Measurements from ENCODE around the gene SLC25A13. TPM values are rescaled to one million over a fixed set of nuclear protein-coding genes. Genes with fewer than 3 reads are reported as not detected.

Gene SLC25A13
- total RNA-seq, 1 donor from 2014 or later = 44.0 TPM

DNA sequence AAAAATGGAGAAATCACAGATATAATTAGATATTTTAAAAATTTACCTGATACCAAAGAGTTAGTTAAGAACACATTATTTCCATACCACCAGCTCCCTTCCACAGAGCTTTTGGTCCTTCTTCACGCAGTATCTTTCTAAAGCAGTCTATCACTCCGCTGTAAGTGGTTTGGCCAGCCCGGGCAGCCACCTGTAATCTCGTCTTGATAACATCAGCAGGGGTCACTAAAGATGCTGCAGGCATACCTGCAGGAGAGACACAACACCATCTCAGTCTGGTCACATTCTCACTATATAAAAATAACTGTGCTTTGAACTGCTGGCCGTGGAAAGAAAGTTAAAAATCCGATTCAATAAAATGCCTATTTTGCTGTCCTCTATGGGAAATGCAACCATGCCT, 200.1 kb downstream of the SLC25A13 start:
- Histone ChIP-seq H3K36me3 (ENCODE audit: control insufficient read depth, insufficient read depth, low read length) (peaks cover 1% of the 10 kb centered on the region), H3K27me3 (ENCODE audit: control insufficient read depth, insufficient read depth, low read length) (no peaks in the 10 kb centered on the region), H3K4me3 (ENCODE audit: low read depth, low read length) (no peak overlapping the region)
- DNase-seq (ENCODE audit: low read depth) = no peak
- TF ChIP-seq CTCF (IDR thresholded peaks at IDR 0.05; ENCODE audit: insufficient read depth, low read length, poor library complexity, severe bottlenecking) = no peak

DNA sequence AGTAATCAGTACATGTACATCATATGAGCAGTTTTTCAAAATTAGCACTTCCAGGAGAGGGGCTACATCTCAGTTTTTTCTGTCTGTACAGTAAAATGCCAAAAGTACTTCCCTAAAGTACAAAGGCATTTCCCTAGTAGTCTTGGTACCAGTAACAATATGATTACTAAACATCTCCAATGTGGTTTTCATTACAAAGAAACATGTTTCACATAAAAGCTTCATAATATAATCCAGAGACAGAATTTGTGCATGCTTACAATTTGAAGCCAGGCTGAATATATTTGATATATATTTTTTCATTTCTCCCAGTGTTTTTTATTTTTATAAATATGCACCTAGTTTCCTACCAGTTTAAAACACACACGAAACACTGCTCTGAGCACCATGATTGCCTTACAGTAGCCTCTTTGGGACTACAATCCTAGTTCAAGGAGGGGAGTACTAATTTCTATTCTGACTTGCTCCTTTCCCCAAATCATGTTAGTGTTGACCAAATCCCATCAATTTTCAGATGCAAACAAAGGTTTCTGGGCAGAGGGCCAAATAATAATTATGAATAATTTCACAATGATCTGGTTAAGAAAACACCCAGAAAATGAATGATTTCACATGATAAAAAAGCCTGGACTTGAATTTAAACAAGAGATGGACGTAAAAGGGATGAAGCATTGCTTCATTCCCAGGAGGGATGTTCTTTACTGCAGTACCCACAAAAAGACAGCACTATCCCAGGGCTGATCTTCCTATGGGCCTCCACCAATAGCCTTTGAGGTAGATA, 201.3 kb downstream of the SLC25A13 start:
- H3K36me3 ChIP-seq (ENCODE audit: control insufficient read depth, insufficient read depth, low read length) = peaks cover 1% of the 10 kb centered on the region
- no peak for TF ChIP-seq CTCF (IDR thresholded peaks at IDR 0.05; ENCODE audit: insufficient read depth, low read length, poor library complexity, severe bottlenecking)
- no peak overlapping the region for H3K4me3 ChIP-seq (ENCODE audit: low read depth, low read length)
- no peak for DNase-seq (ENCODE audit: low read depth)
- H3K27me3 ChIP-seq (ENCODE audit: control insufficient read depth, insufficient read depth, low read length) = no peaks in the 10 kb centered on the region

GRCh38 chr7:96118449-96119001, 203.4 kb downstream of the SLC25A13 start:
- no peak overlapping the region for H3K4me3 ChIP-seq (ENCODE audit: low read depth, low read length)
- TF ChIP-seq CTCF (IDR thresholded peaks at IDR 0.05; ENCODE audit: insufficient read depth, low read length, poor library complexity, severe bottlenecking) = no peak

DNA sequence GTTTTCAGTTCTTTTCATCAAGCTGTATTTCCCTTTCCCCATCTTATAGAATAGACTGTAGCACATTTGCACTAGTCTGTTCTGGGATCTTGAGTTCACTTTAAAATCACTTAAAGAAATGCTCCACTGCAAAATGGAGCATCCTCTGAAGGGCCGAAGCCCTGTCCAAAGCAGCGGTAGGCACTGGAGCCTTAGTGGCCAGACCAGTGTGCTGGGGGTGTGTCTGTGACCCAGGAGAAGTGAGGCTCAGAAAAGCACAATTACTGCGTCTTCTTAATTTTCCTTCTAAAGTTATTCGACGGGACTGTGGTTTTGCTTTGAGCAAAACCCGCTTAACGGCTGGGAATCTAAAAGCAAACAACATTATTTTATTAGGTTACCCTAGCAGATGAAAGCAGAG, 205.7 kb downstream of the SLC25A13 start:
- H3K27me3 ChIP-seq (ENCODE audit: control insufficient read depth, insufficient read depth, low read length) = no peaks in the 10 kb centered on the region
- no peak for TF ChIP-seq CTCF (IDR thresholded peaks at IDR 0.05; ENCODE audit: insufficient read depth, low read length, poor library complexity, severe bottlenecking)
- DNase-seq (ENCODE audit: low read depth) = no peak
- H3K36me3 ChIP-seq (ENCODE audit: control insufficient read depth, insufficient read depth, low read length) = peaks cover 1% of the 10 kb centered on the region
- no peak overlapping the region for H3K4me3 ChIP-seq (ENCODE audit: low read depth, low read length)

More at GRCh38 chr7:96118449-96119001, 203.4 kb downstream of the SLC25A13 start:
- Histone ChIP-seq H3K27me3 (ENCODE audit: control insufficient read depth, insufficient read depth, low read length) (no peaks in the 10 kb centered on the region), H3K36me3 (ENCODE audit: control insufficient read depth, insufficient read depth, low read length) (peaks cover 1% of the 10 kb centered on the region)
- no peak for DNase-seq (ENCODE audit: low read depth)

- no peak for DNase-seq (ENCODE audit: low read depth)
- Histone ChIP-seq H3K36me3 (ENCODE audit: control insufficient read depth, insufficient read depth, low read length) (peaks cover 1% of the 10 kb centered on the region), H3K4me3 (ENCODE audit: low read depth, low read length) (no peak overlapping the region), H3K27me3 (ENCODE audit: control insufficient read depth, insufficient read depth, low read length) (no peaks in the 10 kb centered on the region)
- no peak for TF ChIP-seq CTCF (IDR thresholded peaks at IDR 0.05; ENCODE audit: insufficient read depth, low read length, poor library complexity, severe bottlenecking)
Measured at GRCh38 chr7:96114190-96114589, 207.7 kb downstream of the SLC25A13 start.
